ENCODE measurements around the gene ZFP36L1. TPM values are rescaled to one million over a fixed set of nuclear protein-coding genes. Genes with fewer than 3 reads are reported as not detected.

The ZFP36L1 gene
- total RNA-seq, 1 donor = 24.2 TPM

DNA sequence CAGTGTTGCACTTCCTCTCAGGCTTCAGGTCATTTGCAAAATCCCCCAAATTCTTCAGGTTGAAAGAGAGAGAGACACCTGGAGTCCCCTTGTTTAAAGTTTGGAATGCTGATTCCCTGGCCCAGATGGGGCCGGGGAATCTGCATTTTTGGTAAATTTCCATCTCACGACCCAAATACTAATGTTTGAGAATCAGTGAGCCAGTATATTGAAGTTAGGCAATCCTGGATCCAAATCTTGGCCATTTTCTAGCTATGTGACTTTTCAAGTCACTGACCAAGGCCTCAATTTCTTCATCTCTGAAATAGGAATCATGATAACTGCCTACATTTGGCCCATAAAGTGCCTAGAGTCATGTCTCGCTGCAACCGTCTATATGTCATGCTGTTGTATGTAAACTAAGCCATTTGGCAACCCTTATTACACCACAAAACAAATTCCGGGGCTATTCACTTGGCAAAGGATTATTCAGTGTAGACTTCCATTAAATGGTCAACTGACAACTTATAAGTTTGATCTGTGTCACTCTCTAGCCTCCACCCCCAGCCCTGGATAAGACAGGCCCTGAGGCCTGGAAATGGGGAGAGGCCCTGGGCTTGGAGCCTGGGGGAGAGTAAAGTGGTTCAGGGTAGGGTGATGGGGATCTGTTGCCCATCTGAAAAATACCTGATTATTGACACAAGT, 3.7 kb upstream of the ZFP36L1 start:
- TF ChIP-seq, protein P1, sequence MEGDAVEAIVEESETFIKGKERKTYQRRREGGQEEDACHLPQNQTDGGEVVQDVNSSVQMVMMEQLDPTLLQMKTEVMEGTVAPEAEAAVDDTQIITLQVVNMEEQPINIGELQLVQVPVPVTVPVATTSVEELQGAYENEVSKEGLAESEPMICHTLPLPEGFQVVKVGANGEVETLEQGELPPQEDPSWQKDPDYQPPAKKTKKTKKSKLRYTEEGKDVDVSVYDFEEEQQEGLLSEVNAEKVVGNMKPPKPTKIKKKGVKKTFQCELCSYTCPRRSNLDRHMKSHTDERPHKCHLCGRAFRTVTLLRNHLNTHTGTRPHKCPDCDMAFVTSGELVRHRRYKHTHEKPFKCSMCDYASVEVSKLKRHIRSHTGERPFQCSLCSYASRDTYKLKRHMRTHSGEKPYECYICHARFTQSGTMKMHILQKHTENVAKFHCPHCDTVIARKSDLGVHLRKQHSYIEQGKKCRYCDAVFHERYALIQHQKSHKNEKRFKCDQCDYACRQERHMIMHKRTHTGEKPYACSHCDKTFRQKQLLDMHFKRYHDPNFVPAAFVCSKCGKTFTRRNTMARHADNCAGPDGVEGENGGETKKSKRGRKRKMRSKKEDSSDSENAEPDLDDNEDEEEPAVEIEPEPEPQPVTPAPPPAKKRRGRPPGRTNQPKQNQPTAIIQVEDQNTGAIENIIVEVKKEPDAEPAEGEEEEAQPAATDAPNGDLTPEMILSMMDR (IDR thresholded peaks at IDR 0.05; ENCODE audit: insufficient read depth, low read depth, low read length) = no peak
- DNase-seq (ENCODE audit: low read depth) = peak; percentile 60
- peak overlapping the region; percentile 77 for H3K4me3 ChIP-seq (ENCODE audit: low read depth, low read length)

DNA sequence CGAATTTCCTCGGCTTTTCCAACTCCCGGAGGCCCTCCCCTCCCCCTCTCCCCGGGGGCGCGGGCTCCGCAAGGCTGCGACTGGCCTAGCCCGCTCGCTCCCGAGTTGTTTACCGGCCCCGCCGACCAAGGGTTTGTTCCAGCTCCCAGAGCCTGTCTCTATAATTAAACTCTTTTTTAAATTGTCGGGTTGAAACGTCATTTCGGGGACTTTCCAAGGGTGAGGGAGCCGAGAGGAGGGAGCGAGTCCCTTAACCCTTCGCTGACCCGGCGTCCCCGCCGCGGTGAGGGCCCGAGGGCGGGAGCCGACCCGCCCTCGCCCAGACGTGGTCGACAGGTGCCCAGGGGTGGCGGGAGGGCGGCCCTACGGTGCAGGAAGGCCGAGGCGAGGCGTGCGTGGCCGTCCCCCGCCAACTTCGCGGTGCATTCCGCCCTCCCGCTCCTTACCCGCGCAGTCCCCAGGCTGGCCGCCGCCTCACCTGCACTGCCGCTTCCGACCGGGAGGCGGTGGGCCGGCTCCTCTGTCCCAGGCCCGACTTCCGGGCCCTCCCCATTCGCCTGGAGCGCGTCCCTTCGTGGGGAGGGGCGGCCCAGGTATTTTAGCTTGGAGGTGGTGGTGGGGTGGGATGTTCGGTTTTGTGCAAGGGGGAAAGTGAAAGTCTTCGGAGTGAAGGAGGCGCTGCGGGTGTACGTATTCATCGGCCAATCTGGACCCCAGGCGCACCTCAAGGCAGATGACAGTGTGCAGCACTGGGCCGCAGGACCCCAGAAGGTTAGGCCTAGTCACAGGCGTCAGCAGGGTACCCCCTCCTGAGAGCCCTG, 2.9 kb upstream of the ZFP36L1 start:
- TF ChIP-seq, protein P1 (IDR thresholded peaks at IDR 0.05; ENCODE audit: insufficient read depth, low read depth, low read length) = peak; percentile 79
- peak overlapping the region; percentile 77 for H3K4me3 ChIP-seq (ENCODE audit: low read depth, low read length)
- DNase-seq (ENCODE audit: low read depth) = peak; percentile 74

DNA sequence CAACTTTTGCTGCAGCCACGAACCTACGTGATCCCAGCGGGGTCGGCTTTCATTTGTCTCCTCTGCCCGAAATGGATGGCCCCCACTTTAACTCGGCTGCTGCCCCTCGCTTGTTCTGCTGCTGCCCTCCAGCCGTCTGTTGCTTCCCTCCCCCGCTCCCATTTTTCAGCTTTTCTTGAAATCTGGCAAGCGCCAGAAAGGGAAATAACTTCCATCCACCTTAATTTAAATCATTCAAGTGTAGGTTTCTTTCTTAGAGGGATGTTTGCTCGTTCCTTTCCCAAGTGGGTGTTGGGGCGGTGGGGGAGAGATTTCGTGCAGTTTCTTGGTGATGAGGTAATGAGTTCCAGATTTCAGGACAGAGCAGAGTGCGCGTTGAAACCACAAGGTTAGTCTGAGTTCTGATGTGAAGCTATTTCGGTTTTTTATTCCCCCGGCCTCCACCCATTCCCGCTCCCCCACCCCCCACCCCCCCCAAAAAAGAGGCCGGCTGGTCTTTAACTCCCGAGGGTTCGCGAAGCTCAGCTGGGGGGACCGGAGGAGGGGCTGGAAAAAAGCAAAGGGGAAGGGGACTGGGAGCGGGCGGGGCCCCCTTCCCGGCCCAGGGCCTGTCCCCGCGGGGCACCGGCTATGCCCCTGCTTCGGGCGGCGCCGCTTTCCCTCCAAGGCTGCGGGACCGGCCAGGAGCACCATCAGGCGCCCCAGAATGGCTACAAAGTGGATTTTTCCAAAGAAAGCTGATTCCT, 2.2 kb upstream of the ZFP36L1 start:
- DNase-seq (ENCODE audit: low read depth) = peak; percentile 95
- H3K4me3 ChIP-seq (ENCODE audit: low read depth, low read length) = peak overlapping the region; percentile 77
- TF ChIP-seq, protein P1 (IDR thresholded peaks at IDR 0.05; ENCODE audit: insufficient read depth, low read depth, low read length) = no peak

DNA sequence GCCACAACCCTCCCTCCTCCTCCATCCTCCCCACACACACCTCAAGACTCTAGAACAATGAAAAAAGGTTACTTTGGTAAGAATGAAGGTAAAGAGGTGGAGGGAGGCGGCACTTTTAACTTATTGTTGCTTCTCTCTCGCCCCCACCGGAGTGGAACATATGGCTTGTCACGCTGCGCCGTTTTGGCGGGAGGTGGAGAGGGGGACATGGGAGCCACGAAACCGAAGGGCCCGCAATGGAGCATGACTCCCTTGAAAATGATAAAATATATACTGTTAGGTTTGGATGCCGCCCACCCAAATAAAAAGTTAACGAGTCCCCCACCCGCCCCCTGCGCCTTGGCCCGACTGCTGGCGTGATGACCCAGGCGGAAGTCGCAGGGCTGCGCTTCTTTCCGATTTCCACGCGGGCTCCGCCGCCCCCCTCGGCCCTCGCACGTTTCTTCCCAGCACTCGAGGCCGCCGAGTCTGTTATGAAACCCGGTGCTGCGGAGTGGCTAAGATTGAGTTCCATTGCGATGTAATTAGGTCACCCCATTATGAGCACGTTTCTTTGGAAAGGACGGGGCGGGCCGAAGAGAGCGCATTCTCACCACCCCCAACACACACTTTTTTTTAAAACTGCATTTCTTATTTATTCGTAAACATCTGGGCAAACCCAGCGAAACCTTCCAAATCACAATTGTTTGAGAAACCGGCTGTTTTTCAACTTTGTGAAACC, 1.4 kb upstream of the ZFP36L1 start:
- peak; percentile 98 for DNase-seq (ENCODE audit: low read depth)

DNA sequence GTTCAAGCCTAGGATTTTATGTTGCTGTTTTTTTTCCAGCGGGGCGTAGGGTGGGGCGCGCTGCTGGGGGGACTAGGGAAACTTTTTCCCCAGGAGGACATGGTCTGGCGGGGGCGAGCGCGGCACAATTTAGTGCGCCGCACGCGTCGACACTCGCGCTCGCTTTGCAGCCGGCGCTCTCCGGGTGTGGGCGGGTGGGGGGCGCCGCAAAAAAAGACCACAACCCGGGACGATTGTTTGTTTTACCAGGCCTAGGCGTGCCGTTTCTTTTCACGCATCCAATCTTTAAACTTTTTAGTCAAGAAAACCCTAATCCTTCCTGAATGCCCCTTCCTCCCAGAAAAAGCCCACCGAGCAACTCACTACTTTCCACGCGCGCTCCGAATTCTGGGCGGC, 865 bp upstream of the ZFP36L1 start:
- TF ChIP-seq, protein P1 (IDR thresholded peaks at IDR 0.05; ENCODE audit: insufficient read depth, low read depth, low read length) = no peak
- peak; percentile 31 for DNase-seq (ENCODE audit: low read depth)
- peak overlapping the region; percentile 77 for H3K4me3 ChIP-seq (ENCODE audit: low read depth, low read length)

More for the DNA sequence above, 1.4 kb upstream of the ZFP36L1 start:
- H3K4me3 ChIP-seq (ENCODE audit: low read depth, low read length) = peak overlapping the region; percentile 77
- TF ChIP-seq, protein P1 (IDR thresholded peaks at IDR 0.05; ENCODE audit: insufficient read depth, low read depth, low read length) = no peak

DNA sequence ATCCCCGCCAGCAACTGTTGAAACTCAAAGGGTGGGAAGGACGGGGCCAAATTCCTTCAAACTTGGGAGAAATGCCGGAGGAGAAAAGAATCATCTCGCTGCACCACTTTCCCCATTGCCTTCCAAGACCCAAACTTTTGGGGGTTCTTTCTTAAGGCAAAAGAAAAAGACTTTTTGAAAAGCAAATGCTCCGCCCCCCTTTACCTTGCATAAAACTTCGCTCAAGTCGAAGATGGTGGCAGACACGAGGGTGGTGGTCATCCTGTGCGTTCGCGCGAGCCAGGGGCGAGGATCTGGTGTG, 239 bp downstream of the ZFP36L1 start:
- DNase-seq (ENCODE audit: low read depth) = no peak
- TF ChIP-seq, protein P1 (IDR thresholded peaks at IDR 0.05; ENCODE audit: insufficient read depth, low read depth, low read length) = no peak
- H3K4me3 ChIP-seq (ENCODE audit: low read depth, low read length) = peak overlapping the region; percentile 77
